ENCODE measurements around the gene APOB.

The APOB gene

DNA sequence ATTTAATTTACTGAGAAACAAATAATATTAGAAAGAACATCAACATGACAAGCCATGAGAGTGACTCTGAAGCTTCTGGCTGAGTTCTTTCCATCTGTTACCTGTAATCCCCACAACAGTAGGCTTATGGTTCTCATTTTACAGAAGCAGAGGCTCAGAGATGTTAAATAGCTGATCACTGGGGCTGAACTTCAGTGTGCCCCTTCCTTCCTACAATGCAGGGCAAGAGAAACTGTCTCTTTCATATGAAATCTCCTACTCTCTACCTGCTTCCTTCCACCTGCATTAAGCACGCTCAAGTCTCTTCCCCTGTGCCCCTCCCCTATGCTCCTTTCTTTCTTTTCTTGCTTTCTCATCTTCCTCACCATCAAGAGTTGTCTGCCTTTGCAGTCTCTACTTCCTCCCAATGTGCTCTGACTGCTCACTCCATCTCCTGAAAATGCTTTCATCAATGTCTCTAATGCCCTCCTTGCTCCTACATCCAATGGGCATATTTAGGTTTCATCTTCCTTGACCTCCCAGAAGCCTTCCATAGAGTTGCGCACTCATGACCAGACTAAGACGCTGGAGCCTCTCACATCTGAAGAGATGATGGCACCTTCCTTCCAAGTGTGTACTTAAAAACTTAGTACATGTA, 23.7 kb downstream of the APOB start:
- Histone ChIP-seq H3K27ac (ENCODE audit: low read length) (no peak overlapping the region), H3K9me3 (ENCODE audit: control insufficient read depth, low read depth, low read length) (no peaks in the 10 kb centered on the region), H3K4me3 (ENCODE audit: low read length) (no peak overlapping the region), H3K36me3 (ENCODE audit: control insufficient read depth, low read depth, low read length) (no peaks in the 10 kb centered on the region), H3K9ac (ENCODE audit: low read length) (no peak overlapping the region), H3K4me1 (ENCODE audit: control insufficient read depth, low read depth, low read length) (no peaks in the 10 kb centered on the region), H3K27me3 (ENCODE audit: control insufficient read depth, insufficient read depth, low read length) (no peaks in the 10 kb centered on the region)

DNA sequence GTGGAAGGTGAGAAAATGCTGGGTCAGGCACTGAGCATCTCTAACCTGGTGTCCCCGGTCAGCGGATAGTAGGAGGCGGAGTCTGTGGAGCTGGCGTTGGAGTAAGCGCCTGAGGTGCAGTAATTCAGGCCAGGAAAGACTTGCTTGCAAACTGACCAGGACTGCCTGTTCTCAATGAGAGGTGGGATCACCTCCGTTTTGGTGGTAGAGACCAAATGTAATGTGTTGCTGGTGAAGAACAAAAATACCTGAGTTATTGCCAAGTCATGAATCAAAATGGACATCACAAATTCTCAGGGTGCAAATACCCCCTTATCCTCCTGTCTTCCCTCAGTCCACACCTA, 24.2 kb downstream of the APOB start:
- Histone ChIP-seq H3K4me3 (ENCODE audit: low read length) (no peak overlapping the region), H3K9me3 (ENCODE audit: control insufficient read depth, low read depth, low read length) (no peaks in the 10 kb centered on the region), H3K4me1 (ENCODE audit: control insufficient read depth, low read depth, low read length) (no peaks in the 10 kb centered on the region), H3K27ac (ENCODE audit: low read length) (no peak overlapping the region), H3K36me3 (ENCODE audit: control insufficient read depth, low read depth, low read length) (no peaks in the 10 kb centered on the region), H3K9ac (ENCODE audit: low read length) (no peak overlapping the region), H3K27me3 (ENCODE audit: control insufficient read depth, insufficient read depth, low read length) (no peaks in the 10 kb centered on the region)

DNA sequence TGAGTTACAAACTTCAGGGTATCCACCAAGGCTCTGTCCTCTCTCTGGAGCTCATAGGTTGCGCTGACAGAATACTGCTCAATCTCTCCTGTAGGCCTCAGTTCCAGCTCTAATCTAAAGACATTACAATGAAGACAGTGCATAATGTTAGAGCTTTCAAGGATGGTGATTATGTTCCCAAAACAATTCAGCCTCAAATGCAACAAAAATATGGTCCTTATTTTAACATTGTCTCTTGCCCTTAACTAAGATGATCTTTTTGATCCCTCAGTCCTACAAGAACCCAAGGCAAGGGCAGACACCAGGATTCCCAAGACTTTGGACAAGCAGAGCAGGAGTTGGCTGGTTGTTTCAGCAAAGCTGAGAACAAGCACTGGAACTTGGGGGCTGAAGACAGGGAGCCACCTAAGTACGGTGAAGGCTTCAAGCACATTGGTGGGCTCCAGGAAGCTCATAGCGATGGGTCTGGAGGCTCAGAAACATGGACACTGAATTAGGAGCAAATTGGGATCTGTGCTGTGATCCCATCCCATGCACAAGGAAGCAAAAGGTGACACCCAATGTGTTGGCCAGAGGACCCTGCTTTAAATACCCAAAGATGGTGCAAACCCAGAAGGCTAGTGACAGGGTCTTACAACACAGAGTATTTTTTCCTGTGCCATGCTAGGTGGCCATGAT, 24.7 kb downstream of the APOB start:
- H3K9ac ChIP-seq (ENCODE audit: low read length), result no peak overlapping the region
- no peaks in the 10 kb centered on the region for H3K4me1 ChIP-seq (ENCODE audit: control insufficient read depth, low read depth, low read length)
- H3K27ac ChIP-seq (ENCODE audit: low read length), result no peak overlapping the region

DNA sequence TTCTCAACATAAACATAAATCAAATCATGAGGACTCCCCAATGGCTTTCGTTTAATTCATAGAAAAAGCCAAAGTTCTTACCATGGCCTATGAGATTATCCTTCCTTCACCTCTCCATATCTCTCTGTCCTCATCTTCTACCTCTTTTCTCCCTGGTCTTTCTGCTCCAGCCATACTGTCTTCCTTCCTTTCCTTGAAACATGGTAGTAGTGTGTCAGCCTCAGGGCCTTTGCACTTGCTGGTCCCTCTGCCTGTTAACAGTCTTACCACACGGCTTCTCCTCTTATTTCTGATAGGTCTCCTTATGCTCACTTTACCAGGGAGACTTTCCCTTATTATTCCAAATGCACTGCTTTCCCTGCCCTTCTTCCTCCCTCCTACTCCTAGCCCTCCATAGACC, 25.6 kb downstream of the APOB start:
- Histone ChIP-seq H3K27me3 (ENCODE audit: control insufficient read depth, insufficient read depth, low read length) (no peaks in the 10 kb centered on the region), H3K27ac (ENCODE audit: low read length) (no peak overlapping the region), H3K36me3 (ENCODE audit: control insufficient read depth, low read depth, low read length) (no peaks in the 10 kb centered on the region), H3K4me1 (ENCODE audit: control insufficient read depth, low read depth, low read length) (no peaks in the 10 kb centered on the region), H3K9ac (ENCODE audit: low read length) (no peak overlapping the region), H3K4me3 (ENCODE audit: low read length) (no peak overlapping the region), H3K9me3 (ENCODE audit: control insufficient read depth, low read depth, low read length) (no peaks in the 10 kb centered on the region)

More for the DNA sequence above, 24.7 kb downstream of the APOB start:
- no peaks in the 10 kb centered on the region for H3K27me3 ChIP-seq (ENCODE audit: control insufficient read depth, insufficient read depth, low read length)
- no peak overlapping the region for H3K4me3 ChIP-seq (ENCODE audit: low read length)
- no peaks in the 10 kb centered on the region for H3K36me3 ChIP-seq (ENCODE audit: control insufficient read depth, low read depth, low read length)
- H3K9me3 ChIP-seq (ENCODE audit: control insufficient read depth, low read depth, low read length), result no peaks in the 10 kb centered on the region

GRCh38 chr2:21017748-21018276, 26.1 kb downstream of the APOB start:
- Histone ChIP-seq H3K4me1 (ENCODE audit: control insufficient read depth, low read depth, low read length) (no peaks in the 10 kb centered on the region), H3K9me3 (ENCODE audit: control insufficient read depth, low read depth, low read length) (no peaks in the 10 kb centered on the region), H3K36me3 (ENCODE audit: control insufficient read depth, low read depth, low read length) (no peaks in the 10 kb centered on the region), H3K27ac (ENCODE audit: low read length) (no peak overlapping the region), H3K9ac (ENCODE audit: low read length) (no peak overlapping the region), H3K27me3 (ENCODE audit: control insufficient read depth, insufficient read depth, low read length) (no peaks in the 10 kb centered on the region), H3K4me3 (ENCODE audit: low read length) (no peak overlapping the region)

DNA sequence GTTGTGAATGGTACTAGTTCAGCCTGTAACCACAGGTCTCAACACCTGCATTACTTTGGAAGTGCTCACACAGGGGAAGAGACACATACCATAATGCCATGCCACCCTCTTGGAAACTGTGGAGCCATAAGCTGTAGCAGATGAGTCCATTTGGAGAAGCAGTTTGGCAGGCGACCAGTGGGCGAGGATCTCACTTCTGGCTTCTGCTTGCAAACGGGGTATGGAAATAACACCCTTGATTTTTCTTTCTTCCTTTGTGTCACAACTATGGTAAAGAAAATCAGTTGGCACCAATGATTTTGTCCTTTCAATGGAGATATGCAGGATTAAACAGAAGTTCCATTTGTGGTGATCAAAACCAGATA, 28.6 kb downstream of the APOB start:
- Histone ChIP-seq H3K4me1 (ENCODE audit: control insufficient read depth, low read depth, low read length) (no peaks in the 10 kb centered on the region), H3K27ac (ENCODE audit: low read length) (no peak overlapping the region), H3K9ac (ENCODE audit: low read length) (no peak overlapping the region), H3K4me3 (ENCODE audit: low read length) (no peak overlapping the region), H3K9me3 (ENCODE audit: control insufficient read depth, low read depth, low read length) (no peaks in the 10 kb centered on the region), H3K27me3 (ENCODE audit: control insufficient read depth, insufficient read depth, low read length) (no peaks in the 10 kb centered on the region), H3K36me3 (ENCODE audit: control insufficient read depth, low read depth, low read length) (no peaks in the 10 kb centered on the region)

GRCh38 chr2:21014364-21015280, 29.3 kb downstream of the APOB start:
- Histone ChIP-seq H3K4me3 (ENCODE audit: low read length) (no peak overlapping the region), H3K36me3 (ENCODE audit: control insufficient read depth, low read depth, low read length) (no peaks in the 10 kb centered on the region), H3K9me3 (ENCODE audit: control insufficient read depth, low read depth, low read length) (no peaks in the 10 kb centered on the region), H3K27me3 (ENCODE audit: control insufficient read depth, insufficient read depth, low read length) (no peaks in the 10 kb centered on the region), H3K9ac (ENCODE audit: low read length) (no peak overlapping the region), H3K27ac (ENCODE audit: low read length) (no peak overlapping the region), H3K4me1 (ENCODE audit: control insufficient read depth, low read depth, low read length) (no peaks in the 10 kb centered on the region)

- H3K9me3 ChIP-seq (ENCODE audit: control insufficient read depth, low read depth, low read length), result no peaks in the 10 kb centered on the region
- H3K4me1 ChIP-seq (ENCODE audit: control insufficient read depth, low read depth, low read length), result no peaks in the 10 kb centered on the region
- no peaks in the 10 kb centered on the region for H3K36me3 ChIP-seq (ENCODE audit: control insufficient read depth, low read depth, low read length)
- no peak overlapping the region for H3K27ac ChIP-seq (ENCODE audit: low read length)
- H3K9ac ChIP-seq (ENCODE audit: low read length), result no peak overlapping the region
- no peak overlapping the region for H3K4me3 ChIP-seq (ENCODE audit: low read length)
- no peaks in the 10 kb centered on the region for H3K27me3 ChIP-seq (ENCODE audit: control insufficient read depth, insufficient read depth, low read length)
Measured at GRCh38 chr2:21013043-21013816, 30.6 kb downstream of the APOB start.

GRCh38 chr2:21012557-21012937, 31.3 kb downstream of the APOB start:
- H3K9ac ChIP-seq (ENCODE audit: low read length), result no peak overlapping the region
- no peak overlapping the region for H3K4me3 ChIP-seq (ENCODE audit: low read length)
- H3K27ac ChIP-seq (ENCODE audit: low read length), result no peak overlapping the region
- no peaks in the 10 kb centered on the region for H3K36me3 ChIP-seq (ENCODE audit: control insufficient read depth, low read depth, low read length)
- no peaks in the 10 kb centered on the region for H3K27me3 ChIP-seq (ENCODE audit: control insufficient read depth, insufficient read depth, low read length)
- H3K9me3 ChIP-seq (ENCODE audit: control insufficient read depth, low read depth, low read length), result no peaks in the 10 kb centered on the region
- H3K4me1 ChIP-seq (ENCODE audit: control insufficient read depth, low read depth, low read length), result no peaks in the 10 kb centered on the region

DNA sequence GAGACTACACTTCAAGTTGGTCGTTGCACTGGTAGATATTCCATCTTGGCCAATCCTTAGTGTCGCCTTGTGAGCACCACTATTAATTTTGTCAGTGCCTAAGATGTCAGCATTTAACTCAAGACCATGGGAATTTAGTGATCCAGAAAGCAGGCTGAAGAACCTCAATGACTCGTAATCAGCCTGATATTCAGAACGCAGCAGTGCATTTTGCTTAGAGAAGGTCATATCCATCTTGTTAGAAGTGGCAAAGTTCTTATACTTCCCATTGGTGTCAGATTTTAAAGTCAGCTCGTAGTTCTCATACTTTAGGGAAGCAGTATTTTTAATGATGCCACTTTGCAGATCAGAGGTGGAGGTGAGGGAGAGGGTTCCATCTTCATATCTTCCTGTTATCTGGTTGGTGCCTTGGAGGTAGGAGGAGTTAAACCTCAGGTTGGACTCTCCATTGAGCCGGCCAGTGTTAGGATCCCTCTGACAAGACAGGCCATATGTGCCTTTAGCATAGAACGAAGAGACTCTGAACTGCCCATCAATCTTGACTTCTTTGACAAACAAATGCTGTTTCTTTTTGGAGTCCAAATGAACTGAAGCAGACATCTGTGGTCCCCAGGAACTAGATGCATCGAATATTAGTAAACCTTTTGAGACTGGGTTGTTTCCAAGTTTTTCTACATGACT, 31.9 kb downstream of the APOB start:
- H3K27me3 ChIP-seq (ENCODE audit: control insufficient read depth, insufficient read depth, low read length), result no peaks in the 10 kb centered on the region
- H3K36me3 ChIP-seq (ENCODE audit: control insufficient read depth, low read depth, low read length), result no peaks in the 10 kb centered on the region
- no peak overlapping the region for H3K4me3 ChIP-seq (ENCODE audit: low read length)
- no peaks in the 10 kb centered on the region for H3K9me3 ChIP-seq (ENCODE audit: control insufficient read depth, low read depth, low read length)
- no peaks in the 10 kb centered on the region for H3K4me1 ChIP-seq (ENCODE audit: control insufficient read depth, low read depth, low read length)
- no peak overlapping the region for H3K9ac ChIP-seq (ENCODE audit: low read length)
- no peak overlapping the region for H3K27ac ChIP-seq (ENCODE audit: low read length)

GRCh38 chr2:21011453-21011852, 32.4 kb downstream of the APOB start:
- Histone ChIP-seq H3K9me3 (ENCODE audit: control insufficient read depth, low read depth, low read length) (no peaks in the 10 kb centered on the region), H3K4me3 (ENCODE audit: low read length) (no peak overlapping the region), H3K4me1 (ENCODE audit: control insufficient read depth, low read depth, low read length) (no peaks in the 10 kb centered on the region), H3K27ac (ENCODE audit: low read length) (no peak overlapping the region), H3K36me3 (ENCODE audit: control insufficient read depth, low read depth, low read length) (no peaks in the 10 kb centered on the region), H3K9ac (ENCODE audit: low read length) (no peak overlapping the region), H3K27me3 (ENCODE audit: control insufficient read depth, insufficient read depth, low read length) (no peaks in the 10 kb centered on the region)

Data from iPS-18a (cell line).